ENCODE data around the gene EMP3. TPM values are rescaled to one million over a fixed set of nuclear protein-coding genes. Genes with fewer than 3 reads are reported as not detected.

Gene EMP3
- total RNA-seq, 1 donor from 2014 or later: 253 TPM

- H3K4me3 Mint-ChIP-seq: no peak overlapping the region
- H3K27ac Mint-ChIP-seq: no peak overlapping the region
- no peaks in the 10 kb centered on the region for H3K27me3 Mint-ChIP-seq (ENCODE audit: insufficient read depth)
- no peak for DNase-seq (ENCODE audit: low spot score)
- intact Hi-C loops (cut with micrococcal nuclease): no loop called here
- H3K4me1 Mint-ChIP-seq (ENCODE audit: low read depth): no peaks in the 10 kb centered on the region
- no peaks in the 10 kb centered on the region for H3K9me3 Mint-ChIP-seq
- H3K36me3 Mint-ChIP-seq (ENCODE audit: low read depth): no peaks in the 10 kb centered on the region
These were observed 48.2 kb downstream of the EMP3 start for GRCh38 chr19:48373567-48373966.

DNA sequence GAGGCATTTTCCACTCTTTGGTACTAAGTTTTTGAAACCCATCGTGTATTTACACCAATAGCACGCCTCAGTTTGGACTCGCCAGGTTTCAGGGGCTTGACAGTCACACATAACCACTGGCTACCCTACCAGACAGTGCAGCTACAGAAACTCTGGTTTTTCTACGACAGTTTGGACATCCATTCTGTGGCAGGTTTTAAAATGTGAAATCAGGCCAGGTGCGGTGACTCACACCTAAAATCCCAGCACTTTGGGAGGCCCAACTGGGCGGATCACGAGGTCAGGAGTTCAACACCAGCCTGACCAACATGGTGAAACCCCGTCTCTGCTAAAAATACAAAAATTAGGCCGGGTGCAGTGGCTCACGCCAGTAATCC is 52.8 kb downstream of the EMP3 start:
- DNase-seq (ENCODE audit: low spot score): no peak
- no peak overlapping the region for H3K27ac Mint-ChIP-seq
- no peaks in the 10 kb centered on the region for H3K9me3 Mint-ChIP-seq
- intact Hi-C loops (cut with micrococcal nuclease): no loop called here
- H3K4me3 Mint-ChIP-seq: no peak overlapping the region
- H3K4me1 Mint-ChIP-seq (ENCODE audit: low read depth): no peaks in the 10 kb centered on the region
- H3K36me3 Mint-ChIP-seq (ENCODE audit: low read depth): peaks cover 12% of the 10 kb centered on the region
- H3K27me3 Mint-ChIP-seq (ENCODE audit: insufficient read depth): no peaks in the 10 kb centered on the region

- intact Hi-C loops (cut with micrococcal nuclease): no loop called here
- no peak for DNase-seq (ENCODE audit: low spot score)
- no peak overlapping the region for H3K27ac Mint-ChIP-seq
- H3K9me3 Mint-ChIP-seq: no peaks in the 10 kb centered on the region
- no peaks in the 10 kb centered on the region for H3K4me1 Mint-ChIP-seq (ENCODE audit: low read depth)
- peaks cover 17% of the 10 kb centered on the region for H3K36me3 Mint-ChIP-seq (ENCODE audit: low read depth)
- no peak overlapping the region for H3K4me3 Mint-ChIP-seq
- no peaks in the 10 kb centered on the region for H3K27me3 Mint-ChIP-seq (ENCODE audit: insufficient read depth)
These were observed 53.7 kb downstream of the EMP3 start for GRCh38 chr19:48379058-48379457.

Other genes starting within 250 kb of the EMP3 start
- gene PLA2G4C, start 214.7 kb upstream of the EMP3 start, total RNA-seq: 12.2 and 12.7 TPM in 2 replicates
- gene LIG1, start 155.2 kb upstream of the EMP3 start, total RNA-seq: 133 and 140 TPM in 2 replicates
- 8.4 and 9.5 TPM in 2 replicates for gene ZSWIM9, start 154.9 kb upstream of the EMP3 start, total RNA-seq
- 117 and 130 TPM in 2 replicates for gene CARD8, start 69.6 kb upstream of the EMP3 start, total RNA-seq
- 0.37 and 0.41 TPM in 2 replicates for gene ZNF114, start 55.5 kb upstream of the EMP3 start, total RNA-seq
- 7.7 and 14.9 TPM in 2 replicates for gene TMEM143, start 38.4 kb downstream of the EMP3 start, total RNA-seq
- 0.61 TPM in 1 of 2 replicates, not detected in the other for gene SYNGR4, start 38.8 kb downstream of the EMP3 start, total RNA-seq
- 70.9 and 74.2 TPM in 2 replicates for gene KDELR1, start 66.0 kb downstream of the EMP3 start, total RNA-seq
- gene GRIN2D, start 68.1 kb downstream of the EMP3 start, total RNA-seq: 0.16 and 0.17 TPM in 2 replicates
- 96.0 and 100 TPM in 2 replicates for gene GRWD1, start 120.4 kb downstream of the EMP3 start, total RNA-seq
- gene KCNJ14, start 130.0 kb downstream of the EMP3 start, total RNA-seq: 2.2 and 2.4 TPM in 2 replicates
- 35.9 and 37.1 TPM in 2 replicates for gene CYTH2, start 143.8 kb downstream of the EMP3 start, total RNA-seq
- gene LMTK3, start 186.3 kb downstream of the EMP3 start, total RNA-seq: 2.0 and 3.1 TPM in 2 replicates
- gene SULT2B1, start 226.6 kb downstream of the EMP3 start, total RNA-seq: not detected in 2 replicates

All from activated T-helper 1 cell treated with anti-CD3 and anti-CD28 coated beads, Interleukin-12 subunit alpha, Interleukin-12 subunit beta, Interleukin-2, Interleukin-4 antibody, amounts not matched to agents 30 ng/mL and 10 ng/mL and 1 ng/mL, durations not matched to agents 14 hours and 24 hours and 36 hours (primary cell).